IPS-15b (cell line): ENCODE data around the gene CTSD.

ENCODE experiments used
- H3K27me3 ChIP-seq: one replicate; pipeline ENCODE4 v1.6.1; 2013; ENCODE audit warnings: low read length; ENCODE audit not compliant: control insufficient read depth, insufficient read depth
- H3K36me3 ChIP-seq: one replicate; pipeline ENCODE4 v1.6.1; 2013; ENCODE audit warnings: low read length; ENCODE audit not compliant: control insufficient read depth, insufficient read depth
- H3K4me1 ChIP-seq: one replicate; pipeline ENCODE4 v1.6.1; 2013; ENCODE audit warnings: mild to moderate bottlenecking, low read length; ENCODE audit not compliant: control insufficient read depth, insufficient read depth
- H3K4me3 ChIP-seq: one replicate; pipeline ENCODE4 v1.5.1; 2013; ENCODE audit warnings: low read depth, low read length
- H3K9ac ChIP-seq: one replicate; pipeline ENCODE4 v1.6.1; 2013; ENCODE audit warnings: low read depth, mild to moderate bottlenecking, low read length
- H3K9me3 ChIP-seq: one replicate; pipeline ENCODE4 v1.6.1; 2013; ENCODE audit warnings: mild to moderate bottlenecking, low read length; ENCODE audit not compliant: control insufficient read depth, insufficient read depth

Gene CTSD

GRCh38 chr11:1765871-1766718, 2.4 kb upstream of the CTSD start:
- Histone ChIP-seq H3K36me3 (peaks cover 4% of the 10 kb centered on the region), H3K9me3 (no peaks in the 10 kb centered on the region), H3K27me3 (peaks cover 2% of the 10 kb centered on the region), H3K4me3 (no peak overlapping the region), H3K4me1 (no peaks in the 10 kb centered on the region), H3K9ac (no peak overlapping the region)

GRCh38 chr11:1763336-1763795, 361 bp downstream of the CTSD start:
- no peaks in the 10 kb centered on the region for H3K9me3 ChIP-seq
- H3K36me3 ChIP-seq, result peaks cover 19% of the 10 kb centered on the region
- H3K9ac ChIP-seq, result peak overlapping the region; percentile 37
- no peaks in the 10 kb centered on the region for H3K4me1 ChIP-seq
- peaks cover 2% of the 10 kb centered on the region for H3K27me3 ChIP-seq
- H3K4me3 ChIP-seq, result peak overlapping the region; percentile 53

GRCh38 chr11:1762537-1763302, 1.0 kb downstream of the CTSD start:
- H3K9ac ChIP-seq, result peak overlapping the region; percentile 37
- peaks cover 2% of the 10 kb centered on the region for H3K27me3 ChIP-seq
- peaks cover 20% of the 10 kb centered on the region for H3K36me3 ChIP-seq
- no peaks in the 10 kb centered on the region for H3K4me1 ChIP-seq
- H3K9me3 ChIP-seq, result no peaks in the 10 kb centered on the region
- H3K4me3 ChIP-seq, result peak overlapping the region; percentile 53

- no peak overlapping the region for H3K4me3 ChIP-seq
- H3K36me3 ChIP-seq, result peaks cover 25% of the 10 kb centered on the region
- peaks cover 2% of the 10 kb centered on the region for H3K27me3 ChIP-seq
- H3K4me1 ChIP-seq, result no peaks in the 10 kb centered on the region
- no peaks in the 10 kb centered on the region for H3K9me3 ChIP-seq
- H3K9ac ChIP-seq, result no peak overlapping the region
Observed at GRCh38 chr11:1761857-1762536, 1.7 kb downstream of the CTSD start.

GRCh38 chr11:1761110-1761856, 2.4 kb downstream of the CTSD start:
- Histone ChIP-seq H3K4me1 (no peaks in the 10 kb centered on the region), H3K27me3 (peaks cover 2% of the 10 kb centered on the region), H3K9me3 (no peaks in the 10 kb centered on the region), H3K36me3 (peaks cover 31% of the 10 kb centered on the region), H3K9ac (no peak overlapping the region), H3K4me3 (no peak overlapping the region)

GRCh38 chr11:1760351-1761109, 3.2 kb downstream of the CTSD start:
- Histone ChIP-seq H3K4me1 (no peaks in the 10 kb centered on the region), H3K4me3 (no peak overlapping the region), H3K9me3 (no peaks in the 10 kb centered on the region), H3K9ac (no peak overlapping the region), H3K36me3 (peaks cover 38% of the 10 kb centered on the region), H3K27me3 (peaks cover 2% of the 10 kb centered on the region)

GRCh38 chr11:1759851-1760220, 3.9 kb downstream of the CTSD start:
- Histone ChIP-seq H3K27me3 (peaks cover 2% of the 10 kb centered on the region), H3K4me1 (no peaks in the 10 kb centered on the region), H3K36me3 (peaks cover 43% of the 10 kb centered on the region), H3K9me3 (no peaks in the 10 kb centered on the region), H3K4me3 (no peak overlapping the region), H3K9ac (no peak overlapping the region)

GRCh38 chr11:1759151-1759850, 4.4 kb downstream of the CTSD start:
- H3K36me3 ChIP-seq, result peaks cover 43% of the 10 kb centered on the region
- no peaks in the 10 kb centered on the region for H3K27me3 ChIP-seq
- no peak overlapping the region for H3K9ac ChIP-seq
- no peak overlapping the region for H3K4me3 ChIP-seq
- no peaks in the 10 kb centered on the region for H3K4me1 ChIP-seq
- no peaks in the 10 kb centered on the region for H3K9me3 ChIP-seq

- peaks cover 43% of the 10 kb centered on the region for H3K36me3 ChIP-seq
- H3K4me1 ChIP-seq, result no peaks in the 10 kb centered on the region
- no peak overlapping the region for H3K9ac ChIP-seq
- no peak overlapping the region for H3K4me3 ChIP-seq
- H3K9me3 ChIP-seq, result no peaks in the 10 kb centered on the region
- no peaks in the 10 kb centered on the region for H3K27me3 ChIP-seq
Observed at GRCh38 chr11:1758611-1759150, 5.0 kb downstream of the CTSD start.

- Histone ChIP-seq H3K9ac (no peak overlapping the region), H3K4me3 (no peak overlapping the region)
Observed at GRCh38 chr11:1757861-1758610, 5.7 kb downstream of the CTSD start.

More at GRCh38 chr11:1757861-1758610, 5.7 kb downstream of the CTSD start:
- peaks cover 45% of the 10 kb centered on the region for H3K36me3 ChIP-seq
- H3K9me3 ChIP-seq, result no peaks in the 10 kb centered on the region
- no peaks in the 10 kb centered on the region for H3K4me1 ChIP-seq
- no peaks in the 10 kb centered on the region for H3K27me3 ChIP-seq
